PC-3 (cell line): Measurements from ENCODE around the gene NTM.

Experiments used
- CTCF ChIP-seq: fragments of 300-600 bp; sonication (generic); conservative IDR thresholded peaks from 2 replicates; pipeline ENCODE4 v1.5.1; 2017; ENCODE audit warnings: antibody characterized with exemption, low read depth, mild to moderate bottlenecking, low read length
- EZH2 ChIP-seq: fragments of 300-600 bp; sonication (generic); IDR thresholded peaks from one replicate; pipeline ENCODE4 v1.6.1; 2017; ENCODE audit warnings: antibody characterized with exemption, mild to moderate bottlenecking, low read length; ENCODE audit not compliant: unreplicated experiment
- EZH2phosphoT487 ChIP-seq: fragments of 300-600 bp; sonication (generic); IDR thresholded peaks from 2 replicates; pipeline ENCODE4 v1.6.1; 2018; ENCODE audit warnings: mild to moderate bottlenecking, antibody characterized with exemption, low read length, borderline replicate concordance

GRCh38 chr11:132052342-132052741, 681.9 kb downstream of the NTM start:
- TF ChIP-seq CTCF (no peak), EZH2 (no peak), EZH2phosphoT487 (no peak)
